Measurements from ENCODE around the gene MAOA.

DNA sequence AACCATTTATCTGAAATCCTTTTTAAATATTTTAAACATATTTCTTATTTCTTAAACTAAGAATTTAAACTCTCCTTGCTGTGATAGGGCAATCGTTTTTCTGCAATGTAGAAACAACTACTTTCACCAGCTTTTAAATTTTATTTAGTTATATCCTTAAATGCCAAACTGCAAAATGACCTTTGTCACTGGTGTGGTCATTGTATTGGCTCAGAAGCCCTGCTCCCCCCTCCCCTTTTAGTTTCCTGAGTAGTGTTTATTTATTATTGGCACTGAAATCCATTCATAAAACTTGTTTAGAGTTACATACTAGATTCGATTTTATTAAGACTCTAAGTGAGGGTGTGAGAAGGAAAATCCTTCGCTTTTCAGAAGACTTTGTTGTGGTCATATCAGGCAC lies 23.0 kb downstream of the MAOA start:
- TF ChIP-seq, protein P1, sequence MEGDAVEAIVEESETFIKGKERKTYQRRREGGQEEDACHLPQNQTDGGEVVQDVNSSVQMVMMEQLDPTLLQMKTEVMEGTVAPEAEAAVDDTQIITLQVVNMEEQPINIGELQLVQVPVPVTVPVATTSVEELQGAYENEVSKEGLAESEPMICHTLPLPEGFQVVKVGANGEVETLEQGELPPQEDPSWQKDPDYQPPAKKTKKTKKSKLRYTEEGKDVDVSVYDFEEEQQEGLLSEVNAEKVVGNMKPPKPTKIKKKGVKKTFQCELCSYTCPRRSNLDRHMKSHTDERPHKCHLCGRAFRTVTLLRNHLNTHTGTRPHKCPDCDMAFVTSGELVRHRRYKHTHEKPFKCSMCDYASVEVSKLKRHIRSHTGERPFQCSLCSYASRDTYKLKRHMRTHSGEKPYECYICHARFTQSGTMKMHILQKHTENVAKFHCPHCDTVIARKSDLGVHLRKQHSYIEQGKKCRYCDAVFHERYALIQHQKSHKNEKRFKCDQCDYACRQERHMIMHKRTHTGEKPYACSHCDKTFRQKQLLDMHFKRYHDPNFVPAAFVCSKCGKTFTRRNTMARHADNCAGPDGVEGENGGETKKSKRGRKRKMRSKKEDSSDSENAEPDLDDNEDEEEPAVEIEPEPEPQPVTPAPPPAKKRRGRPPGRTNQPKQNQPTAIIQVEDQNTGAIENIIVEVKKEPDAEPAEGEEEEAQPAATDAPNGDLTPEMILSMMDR (IDR thresholded peaks at IDR 0.05): no peak
- TF ChIP-seq POLR2A (IDR thresholded peaks at IDR 0.05): no peak
